ENCODE results near the gene CD300A.

GRCh38 chr17:74459622-74460021, 6.8 kb upstream of the CD300A start:
- TF ChIP-seq CTCF (IDR thresholded peaks at IDR 0.05; ENCODE audit: low read depth, low read length, poor library complexity, severe bottlenecking) (no peak), EZH2phosphoT487 (IDR thresholded peaks at IDR 0.05; ENCODE audit: borderline replicate concordance, low read length) (no peak)

Measured in DOHH2 (cell line).